Ovary (tissue), 3 donors: ENCODE results near the gene CDC42EP2.

Source experiments
- CTCF ChIP-seq, 3 donors: fragments of 450-650 bp in 2 of 3; fragments of 200-600 bp in 1 of 3; IDR thresholded peaks; one replicate each; pipeline versions ENCODE4 v1.5.1 to v1.8.0; 2016 to 2022; ENCODE audit warnings: antibody characterized with exemption in 3 of 3, mild to moderate bottlenecking in 1 of 3
- POLR2A ChIP-seq: fragments of 450-650 bp; IDR thresholded peaks from one replicate; pipeline ENCODE4 v1.6.1; 2017; ENCODE audit warnings: antibody characterized with exemption, mild to moderate bottlenecking, moderate library complexity
- donor health status: DM: no; HTN: no; CAD: no.

- TF ChIP-seq CTCF (IDR thresholded peaks at IDR 0.05) (no peak), POLR2A (no peak)
Measured at GRCh38 chr11:65352783-65353182, 38.1 kb downstream of the CDC42EP2 start.
